ENCODE results near the gene CPNE6.

CPNE6 gene

GRCh38 chr14:24065408-24065807 lies 6.0 kb upstream of the CPNE6 start:
- no peak overlapping the region for H2AFZ ChIP-seq (ENCODE audit: low read length)
- no peak overlapping the region for H3K4me3 ChIP-seq (ENCODE audit: low read length)
- no peaks in the 10 kb centered on the region for H3K36me3 ChIP-seq (replicated peaks; ENCODE audit: insufficient read depth, low read length)
- no peaks in the 10 kb centered on the region for H3K9me2 ChIP-seq (replicated peaks; ENCODE audit: insufficient read depth, low read length)
- no peak overlapping the region for H3K9ac ChIP-seq (ENCODE audit: low read length)
- no peak overlapping the region for H3K4me2 ChIP-seq (ENCODE audit: low read depth, low read length)
- H3K9me3 ChIP-seq (replicated peaks; ENCODE audit: insufficient read depth, low read length) = no peaks in the 10 kb centered on the region
- H3K27ac ChIP-seq (ENCODE audit: low read length) = no peak overlapping the region
- no peaks in the 10 kb centered on the region for H3K4me1 ChIP-seq (ENCODE audit: low read length)
- TF ChIP-seq CTCF (IDR thresholded peaks at IDR 0.05; ENCODE audit: low read length) = no peak
- no peaks in the 10 kb centered on the region for H3K79me2 ChIP-seq (ENCODE audit: low read length)
- no peaks in the 10 kb centered on the region for H3F3A ChIP-seq (ENCODE audit: insufficient read depth, low read length)
- H4K20me1 ChIP-seq (ENCODE audit: insufficient read depth, low read length) = no peaks in the 10 kb centered on the region
- no peaks in the 10 kb centered on the region for H3K27me3 ChIP-seq (replicated peaks; ENCODE audit: insufficient read depth, low read length)
- no peak for DNase-seq

GRCh38 chr14:24066496-24067132 lies 4.7 kb upstream of the CPNE6 start:
- Histone ChIP-seq H3K4me2 (ENCODE audit: low read depth, low read length) (no peak overlapping the region), H3F3A (ENCODE audit: insufficient read depth, low read length) (no peaks in the 10 kb centered on the region), H3K27me3 (replicated peaks; ENCODE audit: insufficient read depth, low read length) (no peaks in the 10 kb centered on the region)

GRCh38 chr14:24067133-24068082 lies 4.0 kb upstream of the CPNE6 start:
- H3K4me3 ChIP-seq (ENCODE audit: low read length) = no peak overlapping the region
- no peak overlapping the region for H3K9ac ChIP-seq (ENCODE audit: low read length)
- H4K20me1 ChIP-seq (ENCODE audit: insufficient read depth, low read length) = no peaks in the 10 kb centered on the region
- no peaks in the 10 kb centered on the region for H3K27me3 ChIP-seq (replicated peaks; ENCODE audit: insufficient read depth, low read length)
- no peaks in the 10 kb centered on the region for H3K4me1 ChIP-seq (ENCODE audit: low read length)
- H2AFZ ChIP-seq (ENCODE audit: low read length) = no peak overlapping the region
- no peaks in the 10 kb centered on the region for H3K9me3 ChIP-seq (replicated peaks; ENCODE audit: insufficient read depth, low read length)
- no peaks in the 10 kb centered on the region for H3K36me3 ChIP-seq (replicated peaks; ENCODE audit: insufficient read depth, low read length)
- H3K79me2 ChIP-seq (ENCODE audit: low read length) = no peaks in the 10 kb centered on the region
- no peaks in the 10 kb centered on the region for H3K9me2 ChIP-seq (replicated peaks; ENCODE audit: insufficient read depth, low read length)
- DNase-seq = no peak
- TF ChIP-seq CTCF (IDR thresholded peaks at IDR 0.05; ENCODE audit: low read length) = no peak
- TF ChIP-seq EZH2phosphoT487 (IDR thresholded peaks at IDR 0.05; ENCODE audit: low read length) = no peak
- TF ChIP-seq EZH2 (optimal IDR thresholded peaks at IDR 0.05; ENCODE audit: low read depth, low read length) = no peak
- H3K27ac ChIP-seq (ENCODE audit: low read length) = no peak overlapping the region
- no peaks in the 10 kb centered on the region for H3F3A ChIP-seq (ENCODE audit: insufficient read depth, low read length)
- no peak overlapping the region for H3K4me2 ChIP-seq (ENCODE audit: low read depth, low read length)

More at GRCh38 chr14:24066496-24067132, 4.7 kb upstream of the CPNE6 start:
- no peaks in the 10 kb centered on the region for H3K79me2 ChIP-seq (ENCODE audit: low read length)
- H3K9ac ChIP-seq (ENCODE audit: low read length) = no peak overlapping the region
- no peaks in the 10 kb centered on the region for H4K20me1 ChIP-seq (ENCODE audit: insufficient read depth, low read length)
- H3K4me3 ChIP-seq (ENCODE audit: low read length) = no peak overlapping the region
- no peaks in the 10 kb centered on the region for H3K36me3 ChIP-seq (replicated peaks; ENCODE audit: insufficient read depth, low read length)
- DNase-seq = no peak
- no peaks in the 10 kb centered on the region for H3K9me3 ChIP-seq (replicated peaks; ENCODE audit: insufficient read depth, low read length)
- no peaks in the 10 kb centered on the region for H3K9me2 ChIP-seq (replicated peaks; ENCODE audit: insufficient read depth, low read length)
- H3K4me1 ChIP-seq (ENCODE audit: low read length) = no peaks in the 10 kb centered on the region
- no peak overlapping the region for H2AFZ ChIP-seq (ENCODE audit: low read length)
- H3K27ac ChIP-seq (ENCODE audit: low read length) = no peak overlapping the region
- TF ChIP-seq EZH2 (optimal IDR thresholded peaks at IDR 0.05; ENCODE audit: low read depth, low read length) (no peak), EZH2phosphoT487 (IDR thresholded peaks at IDR 0.05; ENCODE audit: low read length) (no peak), CTCF (IDR thresholded peaks at IDR 0.05; ENCODE audit: low read length) (no peak)
